MM.1S (cell line): ENCODE data around the gene NKX6-2.

Experiments used
- EZH2 ChIP-seq: fragments of 300-600 bp; sonication (generic); optimal IDR thresholded peaks from 2 replicates; pipeline ENCODE3; 2017; ENCODE audit warnings: low read depth, mild to moderate bottlenecking, antibody characterized with exemption, low read length, mixed read lengths
- EZH2phosphoT487 ChIP-seq: fragments of 300-600 bp; sonication (generic); IDR thresholded peaks from 2 replicates; pipeline ENCODE4 v1.6.1; 2018; ENCODE audit warnings: antibody characterized with exemption, low read length
- TF ChIP-seq, protein P1 (sequence below): fragments of 300-600 bp; sonication (generic); IDR thresholded peaks from 2 replicates; pipeline ENCODE4 v1.5.1; 2016; ENCODE audit warnings: antibody characterized with exemption, low read length, mixed read lengths

DNA sequence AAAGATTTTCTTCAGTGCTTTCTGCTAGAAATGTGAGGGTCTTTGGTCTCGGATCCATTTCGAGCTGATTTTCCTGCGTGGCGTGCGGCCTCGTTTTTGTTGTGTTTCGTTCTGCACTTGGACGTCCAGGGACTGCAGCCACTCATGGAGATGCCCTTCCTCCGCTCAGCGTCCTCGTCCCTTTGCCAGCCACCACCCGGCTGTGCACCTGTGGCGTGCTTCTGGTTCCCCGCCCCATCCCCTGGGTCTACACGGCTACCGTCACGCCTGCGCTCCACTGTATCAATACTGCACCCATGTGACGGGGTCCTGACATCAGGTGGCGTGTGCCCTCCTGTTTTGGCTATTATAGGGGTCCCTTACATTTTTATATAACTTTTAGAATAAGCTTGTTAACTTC is 42.7 kb upstream of the NKX6-2 start:
- TF ChIP-seq, protein P1, sequence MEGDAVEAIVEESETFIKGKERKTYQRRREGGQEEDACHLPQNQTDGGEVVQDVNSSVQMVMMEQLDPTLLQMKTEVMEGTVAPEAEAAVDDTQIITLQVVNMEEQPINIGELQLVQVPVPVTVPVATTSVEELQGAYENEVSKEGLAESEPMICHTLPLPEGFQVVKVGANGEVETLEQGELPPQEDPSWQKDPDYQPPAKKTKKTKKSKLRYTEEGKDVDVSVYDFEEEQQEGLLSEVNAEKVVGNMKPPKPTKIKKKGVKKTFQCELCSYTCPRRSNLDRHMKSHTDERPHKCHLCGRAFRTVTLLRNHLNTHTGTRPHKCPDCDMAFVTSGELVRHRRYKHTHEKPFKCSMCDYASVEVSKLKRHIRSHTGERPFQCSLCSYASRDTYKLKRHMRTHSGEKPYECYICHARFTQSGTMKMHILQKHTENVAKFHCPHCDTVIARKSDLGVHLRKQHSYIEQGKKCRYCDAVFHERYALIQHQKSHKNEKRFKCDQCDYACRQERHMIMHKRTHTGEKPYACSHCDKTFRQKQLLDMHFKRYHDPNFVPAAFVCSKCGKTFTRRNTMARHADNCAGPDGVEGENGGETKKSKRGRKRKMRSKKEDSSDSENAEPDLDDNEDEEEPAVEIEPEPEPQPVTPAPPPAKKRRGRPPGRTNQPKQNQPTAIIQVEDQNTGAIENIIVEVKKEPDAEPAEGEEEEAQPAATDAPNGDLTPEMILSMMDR, result no peak
- no peak for TF ChIP-seq EZH2phosphoT487
- TF ChIP-seq EZH2, result no peak
